Lower lobe of right lung (tissue), 2 donors: ENCODE data around the gene NECAB2. TPM values are rescaled to one million over a fixed set of nuclear protein-coding genes. Genes with fewer than 3 reads are reported as not detected.
A peak's percentile ranks its signal among the peaks of the same experiment; 100 is the strongest.

Source experiments
- ATAC-seq, 2 donors: fragments of 200-7000 bp; cut with Tn5 transposase; one replicate each; pipeline ENCODE4 v1.9.1; 2020 to 2022; ENCODE audit warnings: mild to moderate bottlenecking in 2 of 2, moderate library complexity in 2 of 2
- DNase-seq: peaks from one replicate; pipeline ENCODE4 v3.0.0-alpha.2; 2020
- H3K27ac ChIP-seq: fragments of 200-600 bp; one replicate; pipeline ENCODE4 v1.8.0; 2022
- H3K27me3 ChIP-seq: fragments of 200-600 bp; one replicate; pipeline ENCODE4 v1.8.0; 2022; ENCODE audit warnings: low read depth
- H3K36me3 ChIP-seq: fragments of 200-600 bp; one replicate; pipeline ENCODE4 v1.8.0; 2022; ENCODE audit warnings: mild to moderate bottlenecking
- H3K4me1 ChIP-seq: fragments of 200-600 bp; one replicate; pipeline ENCODE4 v1.8.0; 2022
- H3K4me3 ChIP-seq: fragments of 200-600 bp; one replicate; pipeline ENCODE4 v1.8.0; 2022; ENCODE audit warnings: mild to moderate bottlenecking
- H3K9me3 ChIP-seq: fragments of 200-600 bp; one replicate; pipeline ENCODE4 v1.8.0; 2022
- CTCF ChIP-seq: fragments of 200-600 bp; IDR thresholded peaks from one replicate; pipeline ENCODE4 v1.8.0; 2022; ENCODE audit warnings: antibody characterized with exemption, mild to moderate bottlenecking
- intact Hi-C: fragments of 100-400 bp; cut with DNase I; formaldehyde crosslinking; loops from one replicate; pipeline ENCODE4 v1.11.0; 2022
- total RNA-seq: library from RNA; stranded (reverse); fragmentation: NEBNext Ultra II Directional; extraction: Animal tissue kit (Norgen Biotek cat#: 25700); gene quantifications from one replicate; pipeline ENCODE4 v1.2.1, GENCODE V29; 2021
- donor health status: DM: no; HTN: yes; CAD: no; lungs with severe emphysema.

Gene NECAB2
- total RNA-seq, 1 donor from 2014 or later: 0.44 TPM

GRCh38 chr16:83968306-83968851 is 335 bp downstream of the NECAB2 start:
- Histone ChIP-seq H3K9me3 (no peaks in the 10 kb centered on the region), H3K4me1 (no peaks in the 10 kb centered on the region), H3K4me3 (no peak overlapping the region), H3K27ac (no peak overlapping the region), H3K36me3 (peaks cover 10% of the 10 kb centered on the region), H3K27me3 (peaks cover 13% of the 10 kb centered on the region)
- no peak for TF ChIP-seq CTCF
- intact Hi-C loops: no loop called here
- ATAC-seq (no peak), DNase-seq (peak; percentile 39)

- H3K9me3 ChIP-seq: no peaks in the 10 kb centered on the region
- H3K27me3 ChIP-seq: peaks cover 13% of the 10 kb centered on the region
- H3K36me3 ChIP-seq: peaks cover 7% of the 10 kb centered on the region
- no peak for ATAC-seq
- H3K27ac ChIP-seq: no peak overlapping the region
- intact Hi-C loops: no loop called here
- H3K4me1 ChIP-seq: no peaks in the 10 kb centered on the region
- no peak for TF ChIP-seq CTCF
- DNase-seq: peak; percentile 32
- H3K4me3 ChIP-seq: no peak overlapping the region
These were observed 1.0 kb downstream of the NECAB2 start for GRCh38 chr16:83968891-83969649.

GRCh38 chr16:83969771-83970429 is 1.9 kb downstream of the NECAB2 start:
- TF ChIP-seq CTCF: no peak
- no peak overlapping the region for H3K4me3 ChIP-seq
- no peaks in the 10 kb centered on the region for H3K9me3 ChIP-seq
- no peaks in the 10 kb centered on the region for H3K4me1 ChIP-seq
- peak; percentile 39 for DNase-seq
- H3K27ac ChIP-seq: no peak overlapping the region
- peaks cover 13% of the 10 kb centered on the region for H3K27me3 ChIP-seq
- peaks cover 7% of the 10 kb centered on the region for H3K36me3 ChIP-seq
- no peak for ATAC-seq
- intact Hi-C loops: no loop called here

- H3K9me3 ChIP-seq: no peaks in the 10 kb centered on the region
- H3K4me3 ChIP-seq: no peak overlapping the region
- TF ChIP-seq CTCF: no peak
- intact Hi-C loops: no loop called here
- ATAC-seq (no peak), DNase-seq (peak; percentile 25)
- peaks cover 2% of the 10 kb centered on the region for H3K36me3 ChIP-seq
- peaks cover 13% of the 10 kb centered on the region for H3K27me3 ChIP-seq
- no peaks in the 10 kb centered on the region for H3K4me1 ChIP-seq
- H3K27ac ChIP-seq: no peak overlapping the region
These were observed 2.4 kb downstream of the NECAB2 start for GRCh38 chr16:83970430-83970815.

- ATAC-seq: no peak
- Histone ChIP-seq H3K4me1 (no peaks in the 10 kb centered on the region), H3K27ac (no peak overlapping the region), H3K36me3 (no peaks in the 10 kb centered on the region), H3K4me3 (no peak overlapping the region), H3K9me3 (no peaks in the 10 kb centered on the region), H3K27me3 (peaks cover 13% of the 10 kb centered on the region)
- intact Hi-C loops: no loop called here
- DNase-seq: peak; percentile 38
- no peak for TF ChIP-seq CTCF
These were observed 3.4 kb downstream of the NECAB2 start for GRCh38 chr16:83971165-83972130.
